ENCODE measurements around the gene HS6ST3. TPM values are rescaled to one million over a fixed set of nuclear protein-coding genes. Genes with fewer than 3 reads are reported as not detected.
"Not testable (repeated sequence)": the region's sequence is repeated elsewhere in the genome, so short reads cannot be mapped to it uniquely, and the experiment has no call there.

HS6ST3 gene
- total and polyA plus RNA-seq, 7 donors = under 0.01 to 0.71 (median 0.33) TPM; not detected in 2

DNA sequence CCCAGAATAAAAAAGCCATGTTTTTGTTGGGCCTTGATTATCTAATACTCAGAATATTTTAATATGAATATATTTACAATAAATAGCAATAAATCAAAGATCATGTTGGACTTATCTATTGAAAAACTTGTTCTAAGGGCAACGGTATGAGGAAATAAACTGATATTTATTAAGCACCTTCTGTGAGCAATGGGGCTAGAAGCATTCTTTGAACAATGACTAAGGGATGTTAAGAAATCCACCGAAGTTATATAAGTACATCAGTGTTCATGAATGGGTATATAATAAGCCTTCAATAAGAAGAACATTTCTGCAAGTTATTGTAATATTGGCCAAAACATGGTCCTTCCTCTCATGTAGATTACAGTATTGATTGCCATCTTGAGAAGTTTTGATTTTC is 682.5 kb downstream of the HS6ST3 start:
- 88 to 91% methylated on average over 2 of the region's 2 CpGs for WGBS, 2 donors
- no peaks in the 10 kb centered on the region for H3K4me1 ChIP-seq
- H3K27me3 ChIP-seq = no peaks in the 10 kb centered on the region
- H3K4me3 ChIP-seq = no peak overlapping the region
- no peak overlapping the region for H3K27ac ChIP-seq
- no peak for DNase-seq
- H3K36me3 ChIP-seq = no peaks in the 10 kb centered on the region
- H3K9me3 ChIP-seq = no peaks in the 10 kb centered on the region
- TF ChIP-seq POLR2AphosphoS5 (IDR thresholded peaks at IDR 0.05) = no peak
- TF ChIP-seq POLR2A (IDR thresholded peaks at IDR 0.05) = no peak
- no peak for TF ChIP-seq EP300 (IDR thresholded peaks at IDR 0.05)
- TF ChIP-seq, protein P1, sequence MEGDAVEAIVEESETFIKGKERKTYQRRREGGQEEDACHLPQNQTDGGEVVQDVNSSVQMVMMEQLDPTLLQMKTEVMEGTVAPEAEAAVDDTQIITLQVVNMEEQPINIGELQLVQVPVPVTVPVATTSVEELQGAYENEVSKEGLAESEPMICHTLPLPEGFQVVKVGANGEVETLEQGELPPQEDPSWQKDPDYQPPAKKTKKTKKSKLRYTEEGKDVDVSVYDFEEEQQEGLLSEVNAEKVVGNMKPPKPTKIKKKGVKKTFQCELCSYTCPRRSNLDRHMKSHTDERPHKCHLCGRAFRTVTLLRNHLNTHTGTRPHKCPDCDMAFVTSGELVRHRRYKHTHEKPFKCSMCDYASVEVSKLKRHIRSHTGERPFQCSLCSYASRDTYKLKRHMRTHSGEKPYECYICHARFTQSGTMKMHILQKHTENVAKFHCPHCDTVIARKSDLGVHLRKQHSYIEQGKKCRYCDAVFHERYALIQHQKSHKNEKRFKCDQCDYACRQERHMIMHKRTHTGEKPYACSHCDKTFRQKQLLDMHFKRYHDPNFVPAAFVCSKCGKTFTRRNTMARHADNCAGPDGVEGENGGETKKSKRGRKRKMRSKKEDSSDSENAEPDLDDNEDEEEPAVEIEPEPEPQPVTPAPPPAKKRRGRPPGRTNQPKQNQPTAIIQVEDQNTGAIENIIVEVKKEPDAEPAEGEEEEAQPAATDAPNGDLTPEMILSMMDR (IDR thresholded peaks at IDR 0.05) = no peak
- intact Hi-C loops (cut with DNase I) = no loop called here

DNA sequence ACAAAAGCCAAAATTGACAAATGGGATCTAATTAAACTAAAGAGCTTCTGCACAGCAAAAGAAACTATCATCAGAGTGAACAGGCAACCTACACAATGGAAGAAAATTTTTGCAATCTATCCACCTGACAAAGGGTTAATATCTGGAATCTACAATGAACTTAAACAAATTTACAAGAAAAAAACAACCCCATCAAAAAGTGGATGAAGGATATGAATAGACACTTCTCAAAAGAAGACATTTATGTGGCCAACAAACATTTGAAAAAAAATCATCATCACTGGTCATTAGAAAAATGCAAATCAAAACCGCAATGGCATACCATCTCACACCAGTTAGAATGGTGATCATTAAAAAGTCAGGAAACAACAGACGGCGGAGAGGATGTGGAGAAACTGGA is 688.4 kb downstream of the HS6ST3 start:
- WGBS, 2 donors = 96 to 98% methylated on average over 3 of the region's 3 CpGs

DNA sequence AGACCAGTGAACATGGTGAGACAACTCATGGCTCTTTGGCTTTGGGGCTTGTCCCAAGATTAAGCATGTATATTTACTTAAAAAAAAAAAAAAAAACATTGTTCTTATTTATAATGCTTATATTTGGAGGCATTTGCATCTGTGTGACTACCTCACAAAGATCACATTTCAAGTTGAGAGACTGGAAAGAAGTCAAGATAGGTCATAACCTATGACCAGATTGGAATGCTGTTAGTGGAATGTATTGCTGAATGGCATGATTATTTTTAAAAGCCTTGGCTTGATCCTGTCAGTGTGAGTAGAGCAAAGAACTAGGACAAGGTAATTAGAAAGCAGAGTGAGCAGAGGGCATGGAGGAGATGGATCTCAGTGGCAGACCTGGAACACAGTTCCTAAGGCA is 689.8 kb downstream of the HS6ST3 start:
- DNase-seq = no peak
- Histone ChIP-seq H3K27me3 (no peaks in the 10 kb centered on the region), H3K27ac (no peak overlapping the region), H3K4me1 (no peaks in the 10 kb centered on the region), H3K9me3 (no peaks in the 10 kb centered on the region), H3K4me3 (no peak overlapping the region), H3K36me3 (no peaks in the 10 kb centered on the region)
- TF ChIP-seq POLR2AphosphoS5 (IDR thresholded peaks at IDR 0.05) (no peak), POLR2A (IDR thresholded peaks at IDR 0.05) (no peak), EP300 (IDR thresholded peaks at IDR 0.05) (no peak)
- TF ChIP-seq, protein P1 (IDR thresholded peaks at IDR 0.05) = no peak
- intact Hi-C loops (cut with DNase I) = no loop called here

More for the DNA sequence above, 688.4 kb downstream of the HS6ST3 start:
- H3K9me3 ChIP-seq; H3K27me3 ChIP-seq; DNase-seq; intact Hi-C loops (cut with DNase I); H3K27ac ChIP-seq; H3K4me3 ChIP-seq; H3K36me3 ChIP-seq; H3K4me1 ChIP-seq: not testable (repeated sequence)

DNA sequence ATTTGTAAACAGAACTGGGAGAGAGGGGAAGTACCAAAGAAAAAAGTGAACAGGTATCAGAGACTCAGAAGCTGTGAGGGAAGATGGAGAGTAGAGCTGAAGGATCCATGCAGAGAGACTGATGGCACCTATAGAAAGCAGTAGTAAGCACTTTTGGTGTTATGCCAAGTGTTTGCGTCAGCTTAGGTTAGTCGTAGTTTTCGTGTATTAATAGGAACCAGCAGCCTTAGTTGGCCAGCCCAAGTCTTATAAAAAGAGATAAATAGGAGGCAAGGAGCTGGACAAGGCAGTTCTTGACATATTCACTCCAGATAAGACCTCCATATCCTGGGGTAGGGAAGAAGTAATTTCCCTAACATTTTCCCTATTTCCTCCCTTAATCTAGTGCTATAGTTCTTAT is 690.2 kb downstream of the HS6ST3 start:
- DNase-seq = no peak
- intact Hi-C loops (cut with DNase I) = no loop called here
- H3K4me3 ChIP-seq = no peak overlapping the region

DNA sequence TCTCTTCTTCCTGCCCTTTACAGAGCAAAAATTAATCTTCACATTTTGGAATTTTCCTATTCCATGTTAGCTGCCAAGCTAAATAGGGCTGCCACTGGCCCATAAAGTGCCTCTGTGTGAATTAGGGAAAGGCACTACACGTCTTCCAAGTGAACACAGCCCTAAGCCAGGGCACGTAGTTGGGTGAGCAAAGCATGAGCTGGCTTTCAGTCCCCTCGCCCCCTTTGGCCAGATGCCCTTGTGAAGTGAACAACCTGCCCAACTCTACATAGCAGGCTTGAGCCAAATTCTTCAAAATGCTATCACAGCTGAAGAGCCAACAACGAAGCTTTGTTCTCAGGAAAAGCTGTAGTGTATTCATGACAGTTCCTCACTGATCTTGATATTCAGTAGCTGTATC is 691.2 kb downstream of the HS6ST3 start:
- no peak overlapping the region for H3K27ac ChIP-seq
- no peaks in the 10 kb centered on the region for H3K27me3 ChIP-seq
- H3K36me3 ChIP-seq = no peaks in the 10 kb centered on the region
- H3K9me3 ChIP-seq = no peaks in the 10 kb centered on the region
- intact Hi-C loops (cut with DNase I) = no loop called here
- no peaks in the 10 kb centered on the region for H3K4me1 ChIP-seq
- no peak for DNase-seq
- WGBS, 2 donors = 42 to 71% methylated on average over 4 of the region's 4 CpGs
- no peak overlapping the region for H3K4me3 ChIP-seq
- TF ChIP-seq POLR2A (IDR thresholded peaks at IDR 0.05) = no peak
- TF ChIP-seq EP300 (IDR thresholded peaks at IDR 0.05) = no peak
- TF ChIP-seq, protein P1 (IDR thresholded peaks at IDR 0.05) = no peak
- TF ChIP-seq POLR2AphosphoS5 (IDR thresholded peaks at IDR 0.05) = no peak

More for the DNA sequence above, 690.2 kb downstream of the HS6ST3 start:
- no peaks in the 10 kb centered on the region for H3K4me1 ChIP-seq
- H3K9me3 ChIP-seq = no peaks in the 10 kb centered on the region
- H3K27ac ChIP-seq = no peak overlapping the region
- no peaks in the 10 kb centered on the region for H3K36me3 ChIP-seq
- TF ChIP-seq POLR2AphosphoS5 (IDR thresholded peaks at IDR 0.05) (no peak), EP300 (IDR thresholded peaks at IDR 0.05) (no peak)
- 84 to 89% methylated on average over 3 of the region's 3 CpGs for WGBS, 2 donors
- H3K27me3 ChIP-seq = no peaks in the 10 kb centered on the region

DNA sequence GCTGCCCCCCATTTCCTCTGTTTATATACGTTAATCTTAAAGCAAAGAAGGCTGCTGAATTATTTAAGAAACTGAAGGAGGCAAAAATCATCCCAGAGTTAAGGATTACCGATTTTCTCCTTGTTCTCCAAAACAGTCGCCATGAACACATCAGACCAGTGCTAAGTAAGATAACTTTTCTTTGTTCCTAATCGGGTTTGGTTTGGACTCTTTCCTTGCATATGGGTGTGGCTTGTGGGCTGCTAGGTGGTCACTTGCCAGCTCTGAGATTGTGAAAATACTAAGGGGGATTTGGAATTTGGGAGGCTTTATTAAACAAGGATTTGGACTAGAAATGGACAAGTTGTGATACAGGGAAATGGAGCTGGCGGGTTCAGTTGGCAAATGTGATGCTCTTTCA is 692.3 kb downstream of the HS6ST3 start:
- Histone ChIP-seq H3K36me3 (no peaks in the 10 kb centered on the region), H3K27ac (no peak overlapping the region), H3K9me3 (no peaks in the 10 kb centered on the region), H3K27me3 (no peaks in the 10 kb centered on the region), H3K4me3 (no peak overlapping the region), H3K4me1 (no peaks in the 10 kb centered on the region)
- no peak for DNase-seq
- no peak for TF ChIP-seq POLR2A (IDR thresholded peaks at IDR 0.05)
- TF ChIP-seq, protein P1 (IDR thresholded peaks at IDR 0.05) = no peak
- TF ChIP-seq EP300 (IDR thresholded peaks at IDR 0.05) = no peak
- no peak for TF ChIP-seq POLR2AphosphoS5 (IDR thresholded peaks at IDR 0.05)
- 79 to 83% methylated on average over 5 of the region's 5 CpGs for WGBS, 2 donors
- intact Hi-C loops (cut with DNase I) = no loop called here

Data from sigmoid colon (tissue), 7 donors.